Measurements from ENCODE around the gene PKN2.
"Not testable (repeated sequence)": the region's sequence is repeated elsewhere in the genome, so short reads cannot be mapped to it uniquely, and the experiment has no call there.

Gene PKN2

DNA sequence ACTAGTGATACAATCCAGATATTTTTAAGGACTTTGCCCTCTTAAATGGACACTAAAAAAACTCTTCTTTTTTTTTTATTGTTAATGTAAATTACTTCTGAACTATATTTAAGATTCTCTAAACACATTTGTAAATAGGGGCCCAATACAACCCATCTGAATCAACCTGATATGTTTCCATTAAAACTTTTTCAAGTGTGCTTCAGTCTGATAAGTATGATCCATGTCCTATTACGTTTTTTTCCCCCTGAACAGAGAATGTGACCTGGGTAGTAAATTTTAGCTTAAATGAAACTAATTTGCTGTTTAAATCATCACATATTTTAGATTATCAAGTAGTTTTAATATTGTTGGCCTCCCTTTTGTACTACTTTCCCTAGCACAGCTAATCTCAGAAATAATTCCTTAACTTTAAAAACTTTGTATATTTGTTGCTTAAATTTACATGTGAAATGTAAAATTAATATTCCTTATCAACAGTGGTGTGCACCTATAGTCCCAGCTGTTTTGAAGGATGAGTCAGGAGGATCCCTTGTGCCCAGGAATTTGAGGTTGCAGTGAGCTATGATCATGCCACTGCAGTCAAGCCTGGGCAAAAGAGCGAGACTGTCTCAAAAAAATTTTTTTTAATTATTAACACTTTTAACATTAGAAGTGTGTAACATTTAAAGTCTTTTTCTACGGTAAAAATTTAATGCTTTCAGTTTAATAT, 3.0 kb upstream of the PKN2 start:
- no peak for DNase-seq

DNA sequence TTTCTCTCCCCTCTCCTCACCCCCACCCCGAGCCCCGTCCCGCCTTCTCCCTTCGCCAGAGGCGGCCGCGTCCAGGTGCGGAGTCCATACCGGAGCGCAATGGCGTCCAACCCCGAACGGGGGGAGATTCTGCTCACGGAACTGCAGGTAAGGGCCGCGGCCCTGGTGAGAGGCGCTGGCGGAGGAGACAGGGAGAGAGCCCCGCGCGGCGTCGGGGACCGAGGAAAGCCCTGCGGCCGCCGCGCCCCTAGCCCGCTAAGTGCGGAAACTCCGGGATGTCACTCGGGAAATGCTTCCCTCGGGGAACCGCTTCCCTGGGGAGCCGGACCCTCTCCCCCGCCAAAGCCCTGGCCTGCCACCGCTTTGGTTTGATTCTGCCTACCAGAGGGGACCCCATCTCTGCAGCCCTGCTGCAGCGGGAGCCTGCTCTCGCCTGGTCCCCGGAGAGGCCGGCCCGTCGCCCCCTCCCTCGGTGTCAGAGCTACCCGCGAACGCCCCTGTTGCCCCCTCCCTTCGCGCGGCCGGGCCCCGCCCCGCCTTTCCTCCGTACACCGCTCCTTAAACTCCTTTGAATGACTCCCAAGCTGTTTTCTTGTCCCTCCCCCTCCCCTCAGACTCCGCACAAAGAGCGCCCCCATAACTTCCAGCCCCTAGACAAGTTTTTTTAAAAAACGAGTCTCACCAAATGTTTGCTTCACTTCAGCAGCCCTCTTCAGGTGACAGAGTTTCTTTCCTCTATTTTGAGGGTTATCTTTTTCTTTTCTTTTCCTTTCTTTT, 597 bp downstream of the PKN2 start:
- peak; percentile 9 to 72 (median 52) for DNase-seq

- no peak for DNase-seq
Measured at GRCh38 chr1:88685259-88685620, 1.2 kb downstream of the PKN2 start.

GRCh38 chr1:88691540-88691939, 7.5 kb downstream of the PKN2 start:
- no peak for DNase-seq

DNA sequence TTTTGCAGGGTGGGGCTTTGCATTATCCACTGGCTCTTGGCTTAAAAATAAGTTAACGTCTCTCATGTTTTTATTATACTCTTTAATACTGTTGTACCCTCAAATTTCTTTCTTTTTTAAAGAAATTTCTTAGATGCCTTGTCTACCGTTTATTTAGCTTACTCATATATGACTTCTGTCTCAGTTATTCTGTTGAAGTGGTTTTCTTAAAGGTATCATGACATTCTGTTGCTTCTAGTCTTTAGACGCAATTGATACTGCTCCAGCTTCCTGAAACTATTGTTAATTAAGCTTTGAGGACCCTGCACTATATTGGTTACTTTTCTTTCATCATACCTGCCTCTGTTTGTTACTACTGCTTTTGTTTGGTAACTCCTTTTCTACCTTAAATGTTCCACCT, 11.7 kb downstream of the PKN2 start:
- DNase-seq = no peak

- no peak for DNase-seq
Measured at GRCh38 chr1:88697503-88697902, 13.4 kb downstream of the PKN2 start.

DNA sequence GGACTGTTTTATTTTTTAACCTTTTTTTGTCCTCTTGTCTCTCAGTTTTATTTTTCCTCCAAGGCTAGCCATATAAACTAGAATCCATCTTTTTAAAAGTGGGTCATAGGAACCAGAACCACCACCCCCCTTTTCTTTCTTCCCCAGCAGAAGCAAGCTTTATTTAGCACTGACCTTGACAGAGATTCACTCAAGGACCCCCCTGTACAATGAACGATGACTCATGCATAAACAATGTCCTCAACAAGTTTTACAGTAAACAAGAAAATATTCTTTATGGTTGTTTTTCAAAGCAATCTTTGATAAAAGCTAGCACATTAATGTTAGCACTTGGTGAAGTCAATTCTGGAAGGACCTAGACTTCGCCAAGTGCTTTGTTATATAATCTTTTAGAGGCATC, 14.1 kb downstream of the PKN2 start:
- no peak for DNase-seq

DNA sequence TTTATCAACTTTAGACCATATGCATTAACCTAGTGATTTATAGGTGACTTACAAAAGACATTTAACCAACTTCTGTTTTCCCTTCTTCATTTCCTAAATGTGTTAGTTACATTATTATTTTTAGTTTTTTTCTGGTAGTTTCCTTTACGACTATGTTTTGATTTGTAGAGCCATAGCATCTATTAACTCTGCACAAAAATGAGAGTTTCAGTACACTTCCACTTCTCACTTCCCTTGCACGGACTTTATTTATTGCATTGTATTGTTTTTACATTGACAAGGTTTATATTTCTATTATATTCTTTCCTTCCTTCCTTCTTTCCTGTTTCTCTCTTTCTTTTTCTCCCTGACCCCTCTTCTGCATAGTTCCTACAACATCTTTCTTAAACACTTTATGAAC, 14.7 kb downstream of the PKN2 start:
- DNase-seq = no peak

GRCh38 chr1:88700425-88701013, 16.4 kb downstream of the PKN2 start:
- DNase-seq = no peak

- no peak for DNase-seq
Measured at GRCh38 chr1:88701275-88701674, 17.2 kb downstream of the PKN2 start.

DNA sequence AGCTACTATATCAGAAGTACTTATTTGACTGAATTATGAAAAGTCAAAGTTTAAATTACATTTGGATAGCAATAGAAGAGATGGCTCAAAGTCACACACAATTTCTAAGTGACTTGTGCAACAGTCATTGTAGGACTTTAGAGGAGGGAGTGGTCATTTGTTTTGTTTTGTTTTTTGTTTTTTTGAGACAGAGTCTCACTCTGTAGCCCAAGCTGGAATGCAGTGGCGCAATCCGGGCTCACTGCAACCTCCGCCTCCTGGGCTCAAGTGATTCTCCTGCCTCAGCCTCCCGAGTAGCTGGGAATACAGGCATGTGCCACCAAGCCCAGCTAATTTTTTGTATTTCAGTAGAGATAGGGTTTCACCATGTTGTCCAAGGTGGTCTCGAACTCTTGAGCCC, 17.7 kb downstream of the PKN2 start:
- not testable (repeated sequence) for DNase-seq

DNA sequence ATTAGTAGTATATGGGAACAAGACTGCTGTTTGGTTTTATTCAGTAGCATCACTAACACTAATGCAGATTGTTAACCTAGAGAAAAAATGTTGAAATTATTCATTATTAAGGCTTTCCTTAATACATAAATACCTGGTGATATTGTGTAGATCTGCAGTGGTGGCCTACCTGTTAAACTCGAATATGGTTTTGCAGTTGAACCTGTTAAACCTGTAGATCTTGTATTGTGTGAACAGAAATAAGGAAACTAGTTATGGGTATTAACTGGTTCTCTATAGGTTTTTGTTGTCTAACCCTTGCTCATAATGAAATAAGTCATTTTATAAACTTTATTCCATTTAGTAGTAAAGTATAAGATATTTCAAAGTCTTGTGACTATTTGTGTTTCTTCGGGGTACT, 23.9 kb downstream of the PKN2 start:
- DNase-seq = no peak

DNA sequence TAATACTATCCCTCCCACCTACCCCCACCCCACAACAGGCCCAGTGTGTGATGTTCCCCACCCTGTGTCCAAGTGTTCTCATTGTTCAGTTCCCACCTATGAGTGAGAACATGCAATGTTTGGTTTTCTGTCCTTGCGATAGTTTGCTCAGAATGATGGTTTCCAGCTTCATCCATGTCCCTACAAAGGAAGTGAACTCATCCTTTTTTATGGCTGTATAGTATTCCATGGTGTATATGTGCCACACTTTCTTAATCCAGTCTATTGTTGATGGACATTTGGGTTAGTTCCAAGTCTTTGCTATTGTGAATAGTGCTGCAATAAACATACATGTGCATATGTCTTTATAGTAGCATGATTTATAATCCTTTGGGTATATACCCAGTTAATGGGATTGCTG, 28.8 kb downstream of the PKN2 start:
- DNase-seq = not testable (repeated sequence)

GRCh38 chr1:88716571-88716970, 32.5 kb downstream of the PKN2 start:
- not testable (repeated sequence) for DNase-seq

- peak in 1 of 6 experiments; percentile 1 for DNase-seq
Measured at GRCh38 chr1:88722492-88722891, 38.4 kb downstream of the PKN2 start.

- no peak for DNase-seq
Measured at GRCh38 chr1:88726697-88727096, 42.6 kb downstream of the PKN2 start.

- no peak for DNase-seq
Measured at GRCh38 chr1:88727205-88727604, 43.1 kb downstream of the PKN2 start.

DNA sequence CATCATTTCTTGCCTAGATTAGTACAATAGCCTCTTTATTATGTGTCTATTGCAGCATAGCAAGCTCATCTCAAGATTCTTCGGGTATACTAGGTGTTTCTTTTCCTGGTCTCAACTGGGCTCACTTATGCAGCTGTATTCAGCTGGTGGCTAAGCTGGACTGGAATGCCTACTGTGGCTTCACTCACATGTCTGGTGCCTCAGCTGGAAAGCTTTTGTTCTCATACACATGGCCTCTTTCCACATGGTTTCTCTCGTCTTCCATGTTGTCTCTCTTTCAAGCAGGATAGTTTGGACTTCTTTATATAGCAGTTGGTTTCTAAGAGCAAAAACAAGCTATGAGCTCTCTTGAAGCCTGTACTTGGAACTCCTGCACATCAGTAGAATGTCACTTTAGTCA, 45.2 kb downstream of the PKN2 start:
- no peak for DNase-seq

DNA sequence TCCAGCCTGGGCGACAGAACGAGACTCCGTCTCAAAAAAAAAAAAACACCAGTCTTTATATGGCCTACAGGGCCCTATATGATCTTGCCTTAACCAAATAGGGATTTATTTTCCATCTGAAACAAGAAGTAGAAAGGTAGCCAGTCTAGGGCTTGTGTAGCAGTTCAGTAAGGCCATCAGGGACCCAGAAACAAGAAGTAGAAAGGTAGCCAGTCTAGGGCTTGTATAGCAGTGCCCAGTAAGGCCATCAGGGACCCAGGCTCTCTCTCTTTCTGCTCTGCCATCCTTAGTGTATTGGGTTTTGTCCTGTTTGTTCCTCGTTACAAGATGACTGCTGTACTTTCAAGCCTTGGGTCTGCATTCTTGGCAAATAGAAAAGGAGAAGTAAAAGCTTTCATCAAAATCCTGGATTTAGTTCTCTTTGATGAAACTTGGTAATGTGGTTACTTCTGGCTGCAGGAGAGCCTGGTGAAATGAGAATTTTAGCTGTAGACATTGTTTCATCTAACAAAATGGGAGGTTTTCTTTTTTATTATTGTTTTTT, 46.1 kb downstream of the PKN2 start:
- no peak for DNase-seq

- no peak for DNase-seq
Measured at GRCh38 chr1:88730995-88731394, 46.9 kb downstream of the PKN2 start.

- no peak for DNase-seq
Measured at GRCh38 chr1:88731475-88732269, 47.6 kb downstream of the PKN2 start.

GRCh38 chr1:88735382-88735781, 51.3 kb downstream of the PKN2 start:
- no peak for DNase-seq

DNA sequence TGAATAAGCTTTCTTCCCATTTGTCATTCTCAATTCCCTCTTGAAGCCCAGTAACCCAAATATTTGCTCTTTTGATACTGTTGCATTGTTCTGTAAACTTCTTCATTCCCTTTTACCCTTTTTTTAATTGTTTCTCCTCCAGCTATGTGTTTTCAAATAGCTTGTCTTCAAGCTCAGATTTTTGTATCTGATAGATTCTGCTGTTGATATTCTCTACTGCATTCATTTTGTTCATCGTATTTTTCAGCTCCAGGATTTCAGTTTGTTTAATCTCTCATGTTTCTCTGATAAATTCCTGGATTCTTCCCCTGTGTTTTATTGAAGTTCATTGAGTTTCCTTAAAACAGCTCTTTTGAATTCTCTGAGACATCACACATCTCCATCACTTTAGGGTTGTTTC, 51.8 kb downstream of the PKN2 start:
- DNase-seq = no peak
